ENCODE data around the gene MUSTN1. TPM values are rescaled to one million over a fixed set of nuclear protein-coding genes. Genes with fewer than 3 reads are reported as not detected.

MUSTN1 gene
- total and polyA plus RNA-seq, 11 donors = 13.5 to 207 (median 32.4) TPM

DNA sequence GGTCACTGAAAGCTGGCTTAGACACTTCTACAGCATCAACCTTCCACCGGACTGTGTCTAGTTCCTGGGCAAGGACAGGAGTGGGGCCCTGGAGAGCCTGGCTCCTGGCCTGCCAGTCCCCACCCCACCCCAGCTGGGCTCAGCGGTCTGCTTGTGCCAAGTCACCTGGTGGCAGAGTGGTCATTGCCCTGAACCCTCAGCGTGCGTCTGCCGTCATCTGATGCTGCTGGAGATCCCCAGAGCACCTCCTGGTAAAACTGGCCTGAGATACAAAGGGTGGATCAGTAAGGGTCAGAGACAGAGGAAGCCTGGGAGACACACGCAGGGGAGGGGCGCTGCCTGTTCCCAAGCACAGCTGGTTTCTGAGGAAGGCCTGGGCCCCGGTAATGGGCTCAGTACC is 21.0 kb downstream of the MUSTN1 start:
- ATAC-seq = no peak
- TF ChIP-seq, protein P1, sequence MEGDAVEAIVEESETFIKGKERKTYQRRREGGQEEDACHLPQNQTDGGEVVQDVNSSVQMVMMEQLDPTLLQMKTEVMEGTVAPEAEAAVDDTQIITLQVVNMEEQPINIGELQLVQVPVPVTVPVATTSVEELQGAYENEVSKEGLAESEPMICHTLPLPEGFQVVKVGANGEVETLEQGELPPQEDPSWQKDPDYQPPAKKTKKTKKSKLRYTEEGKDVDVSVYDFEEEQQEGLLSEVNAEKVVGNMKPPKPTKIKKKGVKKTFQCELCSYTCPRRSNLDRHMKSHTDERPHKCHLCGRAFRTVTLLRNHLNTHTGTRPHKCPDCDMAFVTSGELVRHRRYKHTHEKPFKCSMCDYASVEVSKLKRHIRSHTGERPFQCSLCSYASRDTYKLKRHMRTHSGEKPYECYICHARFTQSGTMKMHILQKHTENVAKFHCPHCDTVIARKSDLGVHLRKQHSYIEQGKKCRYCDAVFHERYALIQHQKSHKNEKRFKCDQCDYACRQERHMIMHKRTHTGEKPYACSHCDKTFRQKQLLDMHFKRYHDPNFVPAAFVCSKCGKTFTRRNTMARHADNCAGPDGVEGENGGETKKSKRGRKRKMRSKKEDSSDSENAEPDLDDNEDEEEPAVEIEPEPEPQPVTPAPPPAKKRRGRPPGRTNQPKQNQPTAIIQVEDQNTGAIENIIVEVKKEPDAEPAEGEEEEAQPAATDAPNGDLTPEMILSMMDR (IDR thresholded peaks at IDR 0.05) = no peak
- TF ChIP-seq POLR2A (IDR thresholded peaks at IDR 0.05) = no peak
- intact Hi-C loops (cut with DNase I) = no loop called here
- H3K27me3 ChIP-seq = no peaks in the 10 kb centered on the region
- H3K4me1 ChIP-seq = no peaks in the 10 kb centered on the region
- no peak overlapping the region for H3K4me3 ChIP-seq
- H3K36me3 ChIP-seq = no peaks in the 10 kb centered on the region
- no peaks in the 10 kb centered on the region for H3K9me3 ChIP-seq
- no peak overlapping the region for H3K27ac ChIP-seq
- 67 to 86% (median 74%) methylated on average over 6 to 8 of the region's 8 CpGs for WGBS, 4 donors
- DNase-seq = no peak

DNA sequence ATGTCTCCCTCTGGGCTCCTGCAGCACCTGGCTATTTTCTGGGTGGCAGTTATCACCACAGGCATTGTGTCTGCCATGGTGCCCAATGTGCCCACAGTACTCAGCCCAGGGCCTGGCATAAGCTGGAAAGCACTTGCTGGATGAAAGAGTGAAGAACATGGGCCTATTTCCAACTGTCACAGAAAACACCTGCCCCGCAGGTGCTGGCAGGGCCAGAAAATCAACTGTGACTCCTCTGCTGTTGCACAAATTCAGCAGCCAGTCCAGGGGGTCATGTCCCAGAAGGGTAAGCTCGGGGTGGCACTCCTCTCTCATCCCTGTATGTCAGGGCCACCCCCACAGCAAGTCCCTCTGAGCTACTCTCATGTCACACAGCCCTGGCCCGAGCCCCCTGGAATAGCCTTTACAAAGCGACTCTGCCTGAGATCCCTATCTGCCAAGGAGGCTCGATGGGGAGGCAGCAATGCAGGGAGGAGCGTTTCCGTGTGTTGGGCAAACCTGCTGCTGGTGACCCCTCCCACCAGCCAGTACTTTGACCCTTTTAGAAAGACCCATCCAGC is 23.3 kb downstream of the MUSTN1 start:
- H3K27ac ChIP-seq = no peak overlapping the region
- no peaks in the 10 kb centered on the region for H3K4me1 ChIP-seq
- H3K9me3 ChIP-seq = no peaks in the 10 kb centered on the region
- H3K4me3 ChIP-seq = no peak overlapping the region
- H3K36me3 ChIP-seq = no peaks in the 10 kb centered on the region
- ATAC-seq (no peak), DNase-seq (no peak)
- H3K27me3 ChIP-seq = no peaks in the 10 kb centered on the region
- intact Hi-C loops (cut with DNase I) = no loop called here
- 81 to 90% (median 87%) methylated on average over 6 to 7 of the region's 7 CpGs for WGBS, 4 donors
- no peak for TF ChIP-seq POLR2A (IDR thresholded peaks at IDR 0.05)
- TF ChIP-seq, protein P1 (IDR thresholded peaks at IDR 0.05) = no peak

DNA sequence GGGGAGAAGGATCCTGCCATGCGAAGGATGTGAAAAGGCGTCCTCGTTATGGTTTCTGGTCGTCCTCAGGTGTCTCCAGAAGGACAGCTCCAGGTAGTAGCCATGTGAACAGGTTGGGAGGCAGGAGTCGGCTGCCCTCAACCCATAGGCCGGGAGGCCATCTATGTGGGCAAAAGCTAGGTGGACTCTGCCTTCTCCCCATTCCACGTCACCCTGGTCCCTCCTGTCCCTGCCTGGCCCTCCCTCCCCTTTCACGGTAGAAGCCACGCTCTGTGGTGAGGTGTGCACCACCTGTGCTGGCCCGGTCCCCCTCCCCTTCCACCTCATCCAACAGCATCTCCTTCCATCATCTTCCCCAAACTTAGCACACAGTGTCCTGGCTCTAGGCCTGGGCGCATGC is 23.9 kb downstream of the MUSTN1 start:
- intact Hi-C loops (cut with DNase I) = no loop called here
- Histone ChIP-seq H3K4me3 (no peak overlapping the region), H3K27ac (no peak overlapping the region), H3K27me3 (no peaks in the 10 kb centered on the region), H3K36me3 (no peaks in the 10 kb centered on the region), H3K4me1 (no peaks in the 10 kb centered on the region), H3K9me3 (no peaks in the 10 kb centered on the region)
- TF ChIP-seq, protein P1 (IDR thresholded peaks at IDR 0.05) = no peak
- no peak for TF ChIP-seq POLR2A (IDR thresholded peaks at IDR 0.05)
- no peak for DNase-seq
- WGBS, 4 donors = 90 to 93% (median 92%) methylated on average over 11 of the region's 11 CpGs
- no peak for ATAC-seq

DNA sequence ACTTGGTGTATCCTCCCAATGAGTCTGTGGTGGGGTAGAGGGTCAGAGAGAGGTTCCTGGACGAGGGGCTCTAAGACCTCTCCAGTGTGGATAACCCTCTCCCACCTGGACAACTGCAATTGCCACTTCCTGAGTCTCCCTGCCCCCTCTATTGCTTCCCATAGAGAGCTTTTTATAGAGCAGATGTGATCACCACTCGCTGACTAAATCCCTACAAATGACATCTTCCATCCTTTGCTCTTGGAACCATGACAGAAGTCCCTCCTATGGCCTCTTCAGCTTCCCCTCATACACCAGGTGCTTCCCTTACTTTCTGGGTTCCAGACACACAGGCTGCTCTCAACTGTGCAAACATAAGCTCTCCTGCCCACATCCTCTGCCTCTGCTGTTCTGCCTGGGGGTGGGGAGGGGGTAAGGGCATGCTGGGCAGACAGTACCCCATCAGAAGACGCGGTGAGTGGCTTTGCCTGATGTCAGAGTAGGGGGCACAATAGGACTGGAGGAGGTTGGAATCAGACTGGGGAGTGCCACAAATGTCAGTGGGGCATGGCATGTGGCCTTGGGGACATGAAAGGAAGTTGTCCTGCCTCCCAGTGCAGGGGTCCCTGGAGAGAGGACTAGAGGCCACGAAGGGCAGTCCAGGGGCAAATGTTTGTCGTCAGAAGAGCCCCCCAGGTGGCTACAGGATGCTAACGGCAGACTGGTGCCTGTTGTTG is 25.0 kb downstream of the MUSTN1 start:
- Histone ChIP-seq H3K27me3 (no peaks in the 10 kb centered on the region), H3K36me3 (no peaks in the 10 kb centered on the region), H3K27ac (no peak overlapping the region), H3K4me1 (no peaks in the 10 kb centered on the region), H3K9me3 (no peaks in the 10 kb centered on the region), H3K4me3 (no peak overlapping the region)
- 47 to 64% (median 52%) methylated on average over 7 of the region's 7 CpGs for WGBS, 4 donors
- intact Hi-C loops (cut with DNase I) = no loop called here
- ATAC-seq (no peak), DNase-seq (no peak)
- TF ChIP-seq POLR2A (IDR thresholded peaks at IDR 0.05) = no peak
- TF ChIP-seq, protein P1 (IDR thresholded peaks at IDR 0.05) = no peak
